DOHH2 (cell line): ENCODE measurements around the gene ENOX1.

ENCODE experiments used
- EZH2phosphoT487 ChIP-seq: fragments of 200-600 bp; sonication (generic); IDR thresholded peaks from 2 replicates; pipeline ENCODE4 v1.6.1; 2017; ENCODE audit warnings: borderline replicate concordance, mild to moderate bottlenecking, antibody characterized with exemption, low read length, moderate library complexity, mixed read lengths
- TF ChIP-seq, protein P1 (sequence below): fragments of 200-600 bp; sonication (generic); IDR thresholded peaks from one replicate; pipeline ENCODE4 v1.5.1; 2014; ENCODE audit warnings: antibody characterized with exemption, mild to moderate bottlenecking, low read depth, low read length; ENCODE audit not compliant: poor library complexity, severe bottlenecking

DNA sequence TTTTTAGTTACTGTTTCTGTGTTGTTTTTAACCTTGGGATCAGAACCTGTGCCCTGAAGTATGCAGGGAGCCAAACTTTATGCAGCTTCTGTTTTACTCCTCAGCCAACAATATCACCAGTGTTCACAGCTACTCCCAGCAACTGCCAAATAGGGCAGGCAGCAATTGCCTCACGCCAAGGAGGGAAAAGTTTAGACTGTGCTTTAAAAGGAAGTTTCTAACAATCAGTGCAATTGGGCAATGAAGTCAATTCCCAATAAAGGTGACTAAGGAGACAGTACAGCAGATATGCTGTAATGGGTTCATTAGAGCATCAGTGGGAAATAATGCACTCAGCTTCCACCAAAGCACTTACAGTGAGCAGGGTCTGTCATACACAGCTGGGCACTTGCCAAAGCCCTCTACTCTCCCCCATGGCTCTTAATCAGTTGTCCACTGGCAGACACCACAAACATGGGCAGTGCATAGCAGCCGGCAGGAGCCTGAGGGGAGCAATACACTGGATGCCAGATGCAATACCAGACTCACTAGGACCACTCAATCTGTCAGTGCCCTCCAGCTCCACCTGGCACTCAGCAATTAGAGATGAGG lies 19.3 kb downstream of the ENOX1 start:
- no peak for TF ChIP-seq EZH2phosphoT487
- TF ChIP-seq, protein P1, sequence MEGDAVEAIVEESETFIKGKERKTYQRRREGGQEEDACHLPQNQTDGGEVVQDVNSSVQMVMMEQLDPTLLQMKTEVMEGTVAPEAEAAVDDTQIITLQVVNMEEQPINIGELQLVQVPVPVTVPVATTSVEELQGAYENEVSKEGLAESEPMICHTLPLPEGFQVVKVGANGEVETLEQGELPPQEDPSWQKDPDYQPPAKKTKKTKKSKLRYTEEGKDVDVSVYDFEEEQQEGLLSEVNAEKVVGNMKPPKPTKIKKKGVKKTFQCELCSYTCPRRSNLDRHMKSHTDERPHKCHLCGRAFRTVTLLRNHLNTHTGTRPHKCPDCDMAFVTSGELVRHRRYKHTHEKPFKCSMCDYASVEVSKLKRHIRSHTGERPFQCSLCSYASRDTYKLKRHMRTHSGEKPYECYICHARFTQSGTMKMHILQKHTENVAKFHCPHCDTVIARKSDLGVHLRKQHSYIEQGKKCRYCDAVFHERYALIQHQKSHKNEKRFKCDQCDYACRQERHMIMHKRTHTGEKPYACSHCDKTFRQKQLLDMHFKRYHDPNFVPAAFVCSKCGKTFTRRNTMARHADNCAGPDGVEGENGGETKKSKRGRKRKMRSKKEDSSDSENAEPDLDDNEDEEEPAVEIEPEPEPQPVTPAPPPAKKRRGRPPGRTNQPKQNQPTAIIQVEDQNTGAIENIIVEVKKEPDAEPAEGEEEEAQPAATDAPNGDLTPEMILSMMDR: no peak
